Esophagus muscularis mucosa (tissue), 4 donors: ENCODE measurements around the gene RACGAP1. TPM values are rescaled to one million over a fixed set of nuclear protein-coding genes. Genes with fewer than 3 reads are reported as not detected.

ENCODE experiments used
- DNase-seq: peaks from one replicate; pipeline ENCODE4 v3.0.0-alpha.2; 2017; ENCODE audit errors: extremely low spot score
- H3K27ac ChIP-seq, 4 donors: fragments of 200-600 bp; sonication (generic); replicated peaks in 1 of 4; 1 replicate in 3 of 4; 2 replicates in 1 of 4; pipeline ENCODE4 v1.5.1; 2016 to 2019; ENCODE audit warnings: mild to moderate bottlenecking in 1 of 4
- H3K27me3 ChIP-seq, 4 donors: fragments of 200-600 bp; sonication (generic); one replicate each; pipeline versions ENCODE4 v1.5.1 to v1.6.0; 2016 to 2019
- H3K36me3 ChIP-seq, 4 donors: fragments of 200-600 bp; sonication (generic); one replicate each; pipeline ENCODE4 v1.5.1; 2016 to 2019
- H3K4me1 ChIP-seq, 4 donors: fragments of 200-600 bp; sonication (generic); one replicate each; pipeline ENCODE4 v1.5.1; 2016 to 2019
- H3K4me3 ChIP-seq, 4 donors: fragments of 200-600 bp; sonication (generic); 1 replicate in 2 of 4; 2 replicates in 2 of 4; pipeline ENCODE4 v1.5.1; 2016 to 2019; ENCODE audit warnings: mild to moderate bottlenecking in 4 of 4, moderate library complexity in 1 of 4
- H3K9me3 ChIP-seq, 4 donors: fragments of 200-600 bp; sonication (generic); 1 replicate in 3 of 4; 2 replicates in 1 of 4; pipeline ENCODE4 v1.5.1; 2016 to 2019
- CTCF ChIP-seq, 3 experiments: fragments of 200-600 bp in 2 of 3; fragments of 450-650 bp in 1 of 3; sonication (generic) in 2 of 3; IDR thresholded peaks; one replicate each; pipeline ENCODE4 v1.5.1; 2017 to 2019; ENCODE audit warnings: antibody characterized with exemption in 3 of 3, mild to moderate bottlenecking in 2 of 3, moderate library complexity in 1 of 3
- EP300 ChIP-seq: sonication (generic); formaldehyde crosslinking; IDR thresholded peaks from one replicate; pipeline ENCODE4 v1.6.1; 2017; ENCODE audit warnings: antibody characterized with exemption
- POLR2A ChIP-seq: fragments of 450-650 bp; IDR thresholded peaks from one replicate; pipeline ENCODE4 v1.6.1; 2017; ENCODE audit warnings: antibody characterized with exemption, moderate library complexity, mild to moderate bottlenecking, low read depth
- POLR2AphosphoS5 ChIP-seq, 2 donors: sonication (generic); formaldehyde crosslinking; IDR thresholded peaks; one replicate each; pipeline ENCODE4 v1.6.1; 2017; ENCODE audit warnings: antibody characterized with exemption in 2 of 2
- WGBS: methylation state at CpG from one replicate; pipeline ENCODE4 v1.1.5; 2018; 5-methylcytosine and 5-hydroxymethylcytosine counted together
- intact Hi-C: fragments of 100-400 bp; cut with DNase I; formaldehyde crosslinking; loops from one replicate; pipeline ENCODE4 v1.15.1; 2023
- total RNA-seq, 4 donors: library from RNA; depleted of rRNA; stranded (reverse); fragments of >200 nt; gene quantifications; one replicate each; pipeline versions ENCODE4 v1.1.0 to v1.2.1, GENCODE V29; 2016

The RACGAP1 gene
- total RNA-seq, 4 donors from 2014 or later, result 10.5 to 13.3 (median 11.4) TPM

DNA sequence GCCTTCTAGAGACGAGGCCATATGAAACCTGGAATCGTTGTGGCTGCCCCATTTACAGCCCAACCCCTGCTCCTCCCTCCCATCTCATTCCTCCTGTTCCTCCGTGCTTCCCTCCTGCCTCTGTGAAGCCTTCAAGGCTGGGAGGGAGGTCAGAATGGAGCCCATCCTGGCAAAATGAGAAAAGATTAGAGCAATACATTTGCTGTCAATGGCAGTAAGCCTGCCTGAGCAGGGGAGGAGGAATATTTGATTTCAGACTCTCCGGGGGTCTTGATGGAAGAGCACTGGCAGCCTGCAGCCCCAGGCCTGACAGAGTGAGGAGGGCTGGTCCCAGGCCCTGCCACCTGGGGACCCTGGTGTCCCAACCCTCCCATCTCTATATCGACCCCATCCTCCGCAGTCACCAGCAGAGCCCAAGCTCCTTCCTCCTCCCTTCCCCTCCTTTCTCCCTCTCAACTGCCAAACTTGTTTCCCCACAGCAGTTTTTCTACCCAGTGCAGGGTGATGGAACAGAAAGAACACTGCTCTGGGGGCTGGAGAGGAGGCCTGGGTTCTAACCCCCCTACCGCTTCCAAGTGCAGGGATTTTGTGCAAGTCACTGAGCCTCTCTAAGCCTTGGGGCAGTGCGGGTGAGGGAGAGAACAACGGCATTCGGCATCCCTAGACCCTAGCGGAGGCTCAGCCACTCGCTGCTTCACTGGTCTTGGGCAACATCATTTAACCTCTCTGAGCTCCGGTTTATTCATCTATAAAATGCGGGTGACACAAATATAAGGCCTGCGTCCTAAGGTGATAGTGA lies 16.0 kb upstream of the RACGAP1 start:
- no peak for DNase-seq
- Histone ChIP-seq H3K36me3 (no peaks in the 10 kb centered on the region), H3K4me3 (no peak overlapping the region), H3K27ac (no peak overlapping the region), H3K27me3 (peaks cover 0 to 4% (median 0%) of the 10 kb centered on the region in 4 donors), H3K9me3 (no peaks in the 10 kb centered on the region), H3K4me1 (no peaks in the 10 kb centered on the region)
- WGBS, result 87% methylated on average over 14 of the region's 15 CpGs
- intact Hi-C loops, result loop anchor here (10.0 kb wide), 1 partner anchor 176 kb away; no protein-coding TSS in a partner anchor
- TF ChIP-seq EP300 (no peak), POLR2A (no peak), POLR2AphosphoS5 (IDR thresholded peaks at IDR 0.05) (no peak), CTCF (IDR thresholded peaks at IDR 0.05) (no peak)

GRCh38 chr12:50040657-50041056 lies 15.4 kb upstream of the RACGAP1 start:
- Histone ChIP-seq H3K4me3 (no peak overlapping the region), H3K4me1 (no peaks in the 10 kb centered on the region), H3K36me3 (no peaks in the 10 kb centered on the region), H3K27ac (no peak overlapping the region), H3K9me3 (no peaks in the 10 kb centered on the region), H3K27me3 (peaks cover 0 to 4% (median 0%) of the 10 kb centered on the region in 4 donors)
- 78% methylated on average over 4 of the region's 4 CpGs for WGBS
- DNase-seq, result no peak
- no peak for TF ChIP-seq POLR2AphosphoS5 (IDR thresholded peaks at IDR 0.05)
- no peak for TF ChIP-seq POLR2A
- no peak for TF ChIP-seq EP300
- TF ChIP-seq CTCF (IDR thresholded peaks at IDR 0.05), result no peak
- intact Hi-C loops, result loop anchor here (10.0 kb wide), 1 partner anchor 176 kb away; no protein-coding TSS in a partner anchor

DNA sequence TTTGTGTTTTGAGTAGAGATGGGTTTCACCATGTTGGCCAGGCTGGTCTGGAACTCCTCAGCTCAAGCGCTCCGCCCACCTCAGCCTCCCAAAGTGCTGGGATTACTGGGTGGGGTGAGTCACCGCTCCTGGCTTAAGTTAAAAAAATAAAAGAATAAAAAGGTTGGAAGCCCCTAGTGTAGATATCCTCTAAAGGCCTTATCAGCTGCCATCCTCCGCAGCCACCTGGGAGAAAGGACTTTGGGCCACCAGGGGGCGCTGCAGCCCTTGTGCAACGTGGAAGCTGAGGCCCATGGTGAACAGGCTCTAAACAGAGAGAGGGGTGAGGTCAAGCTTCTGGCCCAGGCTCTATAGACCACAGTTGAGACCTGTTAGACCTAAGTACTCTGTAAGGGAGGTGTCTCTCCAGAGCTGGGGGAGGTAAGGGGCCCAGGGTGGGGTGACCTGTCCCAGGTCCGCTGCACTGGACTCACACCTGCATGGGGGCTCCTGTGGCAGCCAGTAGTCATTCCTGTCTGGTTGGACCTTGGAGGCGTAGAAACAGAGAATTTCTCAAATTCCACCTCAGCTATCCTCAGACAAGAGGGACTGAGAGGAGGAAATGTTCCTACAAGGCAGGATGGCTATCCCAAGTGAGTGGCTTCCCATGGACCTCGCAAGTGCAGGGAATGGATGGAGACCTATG lies 14.0 kb upstream of the RACGAP1 start:
- intact Hi-C loops, result no loop called here

GRCh38 chr12:50038336-50038735 lies 13.0 kb upstream of the RACGAP1 start:
- H3K27ac ChIP-seq, result no peak overlapping the region
- TF ChIP-seq CTCF (IDR thresholded peaks at IDR 0.05) (no peak), POLR2AphosphoS5 (IDR thresholded peaks at IDR 0.05) (no peak), EP300 (no peak), POLR2A (no peak)
- WGBS, result 90% methylated on average over 4 of the region's 4 CpGs
- H3K4me1 ChIP-seq, result no peaks in the 10 kb centered on the region
- peaks cover 0 to 8% (median 0%) of the 10 kb centered on the region in 4 donors for H3K27me3 ChIP-seq
- no peak for DNase-seq
- H3K9me3 ChIP-seq, result no peaks in the 10 kb centered on the region
- no peak overlapping the region for H3K4me3 ChIP-seq
- intact Hi-C loops, result no loop called here
- no peaks in the 10 kb centered on the region for H3K36me3 ChIP-seq

More for the DNA sequence above, 14.0 kb upstream of the RACGAP1 start:
- Histone ChIP-seq H3K36me3 (no peaks in the 10 kb centered on the region), H3K4me3 (no peak overlapping the region), H3K27me3 (peaks cover 0 to 4% (median 0%) of the 10 kb centered on the region in 4 donors), H3K4me1 (no peaks in the 10 kb centered on the region), H3K9me3 (no peaks in the 10 kb centered on the region), H3K27ac (no peak overlapping the region)
- peak; percentile 97 for DNase-seq
- WGBS, result 73% methylated on average over 6 of the region's 9 CpGs
- TF ChIP-seq POLR2AphosphoS5 (IDR thresholded peaks at IDR 0.05), result no peak
- no peak for TF ChIP-seq POLR2A
- TF ChIP-seq CTCF (IDR thresholded peaks at IDR 0.05), result peak; percentile 80 to 94 (median 87)
